Gastrocnemius medialis (tissue), 4 donors: ENCODE results near the gene STAMBPL1. TPM values are rescaled to one million over a fixed set of nuclear protein-coding genes. Genes with fewer than 3 reads are reported as not detected.

Source experiments
- ATAC-seq, 2 donors: fragments of 150-250 bp; one replicate each; pipeline ENCODE4 v1.9.1; 2016
- DNase-seq, 2 donors: peaks; one replicate each; pipeline ENCODE4 v3.0.0-alpha.2; 2019
- H3K27ac ChIP-seq, 4 donors: fragments of 200-600 bp; sonication (generic); 1 replicate in 1 of 4; 2 replicates in 3 of 4; pipeline ENCODE4 v1.5.1; 2016 to 2018; ENCODE audit warnings: mild to moderate bottlenecking in 2 of 4, moderate library complexity in 1 of 4
- H3K27me3 ChIP-seq, 3 donors: fragments of 200-600 bp; sonication (generic) in 2 of 3; 1 replicate in 1 of 3; 2 replicates in 2 of 3; pipeline versions ENCODE4 v1.5.1 to v1.6.0; 2016 to 2019; ENCODE audit warnings: mild to moderate bottlenecking in 1 of 3, moderate library complexity in 1 of 3
- H3K36me3 ChIP-seq, 2 donors: fragments of 200-600 bp; sonication (generic) in 1 of 2; one replicate each; pipeline ENCODE4 v1.5.1; 2017 to 2018
- H3K4me1 ChIP-seq, 2 donors: fragments of 200-600 bp; sonication (generic) in 1 of 2; one replicate each; pipeline ENCODE4 v1.5.1; 2016 to 2017; ENCODE audit warnings: mild to moderate bottlenecking in 2 of 2
- H3K4me3 ChIP-seq, 4 donors: fragments of 200-600 bp; sonication (generic) in 3 of 4; 1 replicate in 1 of 4; 2 replicates in 3 of 4; pipeline ENCODE4 v1.5.1; 2016 to 2019; ENCODE audit warnings: mild to moderate bottlenecking in 2 of 4
- H3K9me3 ChIP-seq, 3 donors: fragments of 200-600 bp; sonication (generic) in 2 of 3; 1 replicate in 1 of 3; 2 replicates in 2 of 3; pipeline ENCODE4 v1.5.1; 2016 to 2019
- CTCF ChIP-seq, 5 experiments: fragments of 450-650 bp in 3 of 5; fragments of 200-600 bp in 2 of 5; sonication (generic) in 2 of 5; IDR thresholded peaks in 4 of 5; conservative IDR thresholded peaks in 1 of 5; 1 replicate in 4 of 5; 2 replicates in 1 of 5; pipeline ENCODE4 v1.5.1; 2016 to 2019; ENCODE audit warnings: antibody characterized with exemption in 5 of 5, mild to moderate bottlenecking in 3 of 5, moderate library complexity in 3 of 5
- POLR2A ChIP-seq, 2 donors: fragments of 450-650 bp; IDR thresholded peaks; one replicate each; pipeline ENCODE4 v1.6.1; 2017; ENCODE audit warnings: antibody characterized with exemption in 2 of 2, mild to moderate bottlenecking in 2 of 2, moderate library complexity in 2 of 2
- in situ Hi-C, 4 donors: fragments of 200-750 bp; cut with MboI; loops; one replicate each; pipeline versions ENCODE4 v1.15.0 to v1.8.0; 2017; ENCODE audit warnings: low sequenced_read_pairs in 4 of 4
- intact Hi-C: fragments of 100-400 bp; cut with DNase I; formaldehyde crosslinking; loops from one replicate; pipeline ENCODE4 v1.15.1; 2023; ENCODE audit warnings: low total_unique reads
- total RNA-seq, 4 donors: library from RNA; depleted of rRNA; stranded (reverse); fragments of >200 nt; gene quantifications; one replicate each; pipeline versions ENCODE4 v1.1.0 to v1.2.3, GENCODE V29; 2016

Gene STAMBPL1
- total RNA-seq, 4 donors from 2014 or later: 0.72 to 1.4 (median 1.0) TPM

GRCh38 chr10:88913127-88913526, 33.1 kb downstream of the STAMBPL1 start:
- peak; percentile 69 to 78 for ATAC-seq
- intact Hi-C loops (loop anchor here (2.0 kb wide), 1 partner anchor 16 kb away; no protein-coding TSS in a partner anchor), in situ Hi-C loops (no loop called here)
- H3K9me3 ChIP-seq: no peaks in the 10 kb centered on the region
- no peak overlapping the region for H3K4me3 ChIP-seq
- H3K27me3 ChIP-seq: no peaks in the 10 kb centered on the region
- TF ChIP-seq POLR2A (IDR thresholded peaks at IDR 0.05) (no peak), CTCF (IDR thresholded peaks at IDR 0.05 in 4 of 5, conservative IDR thresholded peaks at IDR 0.05 in 1 of 5) (no peak)
- H3K27ac ChIP-seq: peak overlapping the region; percentile 32 to 50 (median 47)
- DNase-seq: peak in 1 of 2 donors; percentile 21
- H3K36me3 ChIP-seq: no peaks in the 10 kb centered on the region
- H3K4me1 ChIP-seq: no peaks in the 10 kb centered on the region

- H3K36me3 ChIP-seq: no peaks in the 10 kb centered on the region
- no peaks in the 10 kb centered on the region for H3K9me3 ChIP-seq
- intact Hi-C loops (loop anchor here (2.0 kb wide), 1 partner anchor 17 kb away; no protein-coding TSS in a partner anchor), in situ Hi-C loops (no loop called here)
- DNase-seq (no peak), ATAC-seq (no peak)
- H3K27me3 ChIP-seq: no peaks in the 10 kb centered on the region
- TF ChIP-seq CTCF (IDR thresholded peaks at IDR 0.05 in 4 of 5, conservative IDR thresholded peaks at IDR 0.05 in 1 of 5): no peak
- no peak for TF ChIP-seq POLR2A (IDR thresholded peaks at IDR 0.05)
- no peaks in the 10 kb centered on the region for H3K4me1 ChIP-seq
- no peak overlapping the region for H3K4me3 ChIP-seq
- H3K27ac ChIP-seq: peak overlapping the region; percentile 26 to 47 (median 40)
These were observed 33.7 kb downstream of the STAMBPL1 start for GRCh38 chr10:88913788-88914187.

GRCh38 chr10:88915781-88916180, 35.7 kb downstream of the STAMBPL1 start:
- intact Hi-C loops: no loop called here
- Histone ChIP-seq H3K9me3 (no peaks in the 10 kb centered on the region), H3K27me3 (no peaks in the 10 kb centered on the region), H3K36me3 (no peaks in the 10 kb centered on the region), H3K4me3 (no peak overlapping the region), H3K4me1 (peaks cover 0 to under 1% of the 10 kb centered on the region in 2 donors), H3K27ac (no peak overlapping the region)
- no peak for ATAC-seq
- TF ChIP-seq CTCF (IDR thresholded peaks at IDR 0.05 in 4 of 5, conservative IDR thresholded peaks at IDR 0.05 in 1 of 5): no peak
- TF ChIP-seq POLR2A (IDR thresholded peaks at IDR 0.05): no peak
- DNase-seq: no peak
- in situ Hi-C loops: no loop called here

- intact Hi-C loops: no loop called here
- no peaks in the 10 kb centered on the region for H3K27me3 ChIP-seq
- H3K27ac ChIP-seq: no peak overlapping the region
- H3K4me1 ChIP-seq: peaks cover 0 to 5% of the 10 kb centered on the region in 2 donors
- no peaks in the 10 kb centered on the region for H3K9me3 ChIP-seq
- H3K36me3 ChIP-seq: no peaks in the 10 kb centered on the region
- ATAC-seq: no peak
- DNase-seq: no peak
- TF ChIP-seq POLR2A (IDR thresholded peaks at IDR 0.05) (no peak), CTCF (IDR thresholded peaks at IDR 0.05 in 4 of 5, conservative IDR thresholded peaks at IDR 0.05 in 1 of 5) (no peak)
- no peak overlapping the region for H3K4me3 ChIP-seq
- in situ Hi-C loops: no loop called here
These were observed 36.2 kb downstream of the STAMBPL1 start for GRCh38 chr10:88916231-88916630.

- Histone ChIP-seq H3K27me3 (no peaks in the 10 kb centered on the region), H3K9me3 (no peaks in the 10 kb centered on the region), H3K4me3 (no peak overlapping the region), H3K36me3 (no peaks in the 10 kb centered on the region), H3K4me1 (peaks cover 0 to 5% of the 10 kb centered on the region in 2 donors), H3K27ac (no peak overlapping the region)
- ATAC-seq (no peak), DNase-seq (no peak)
- TF ChIP-seq CTCF (IDR thresholded peaks at IDR 0.05 in 4 of 5, conservative IDR thresholded peaks at IDR 0.05 in 1 of 5) (no peak), POLR2A (IDR thresholded peaks at IDR 0.05) (no peak)
- intact Hi-C loops: no loop called here
- in situ Hi-C loops: no loop called here
These were observed 36.9 kb downstream of the STAMBPL1 start for GRCh38 chr10:88916986-88917385.
